Measurements from ENCODE around the gene MAGIX. TPM values are rescaled to one million over a fixed set of nuclear protein-coding genes. Genes with fewer than 3 reads are reported as not detected.
A peak's percentile ranks its signal among the peaks of the same experiment; 100 is the strongest.

The MAGIX gene
- total RNA-seq, 1 donor from 2014 or later, result 2.1 TPM

DNA sequence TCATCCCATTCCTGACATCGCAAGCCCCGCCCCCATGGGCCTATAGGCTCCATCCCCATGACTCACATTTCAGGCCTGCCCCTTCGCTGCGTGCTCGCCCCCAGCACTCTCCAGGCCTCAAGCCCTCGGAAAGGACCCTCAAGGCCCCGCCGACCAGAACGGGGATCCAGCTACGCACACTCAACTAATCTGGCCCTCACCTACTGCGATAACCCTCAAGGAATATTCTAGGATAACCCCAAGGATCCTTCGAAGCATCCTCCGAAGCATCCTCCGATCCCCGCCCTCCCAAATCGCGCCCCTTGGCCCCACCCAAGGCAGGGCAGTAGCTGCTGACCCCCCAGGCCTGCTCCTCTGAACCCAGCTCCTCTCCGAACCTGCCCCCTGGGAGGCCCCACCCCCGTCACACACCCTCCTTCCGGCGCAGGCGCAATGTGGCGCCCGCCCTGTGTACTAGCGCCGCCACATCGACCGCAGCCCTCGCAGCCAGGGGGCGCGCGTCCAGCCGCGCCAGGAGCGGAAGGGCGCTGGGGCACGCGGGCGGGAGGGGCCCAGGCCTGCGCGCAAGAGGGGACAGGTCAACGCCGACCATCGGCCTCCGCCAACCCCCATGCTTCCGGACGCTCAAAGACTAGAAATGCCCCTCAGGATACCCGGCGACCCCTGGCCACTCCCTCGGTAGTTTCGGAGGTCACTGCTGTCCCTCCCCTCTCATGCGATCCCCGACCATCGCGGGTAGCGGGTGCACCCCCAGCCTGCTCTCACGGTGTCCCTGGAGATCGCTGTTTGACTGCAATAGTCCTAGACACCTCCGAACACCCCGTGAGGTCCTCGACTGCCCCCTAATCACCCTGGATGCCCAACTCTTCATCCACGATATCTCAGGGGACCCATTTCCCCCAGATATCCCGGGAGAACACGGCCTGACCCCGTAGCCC is 6.4 kb upstream of the MAGIX start:
- Histone ChIP-seq H3K27me3 (ENCODE audit: control insufficient read depth in 3 of 3, insufficient read depth in 3 of 3, low read length in 3 of 3) (no peaks in the 10 kb centered on the region), H3K9me3 (ENCODE audit: control insufficient read depth in 3 of 3, low read length in 3 of 3) (no peaks in the 10 kb centered on the region), H3K4me3 (ENCODE audit: low read length in 3 of 3) (peak overlapping the region; percentile 72 to 81 (median 79)), H3K4me1 (ENCODE audit: control insufficient read depth in 3 of 3, insufficient read depth in 3 of 3, low read length in 3 of 3) (peaks cover 0 to 9% (median 6%) of the 10 kb centered on the region in 3 donors), H3K36me3 (ENCODE audit: control insufficient read depth in 3 of 3, insufficient read depth in 3 of 3, low read length in 3 of 3) (no peaks in the 10 kb centered on the region), H3K9ac (ENCODE audit: low read depth in 1 of 3, low read length in 3 of 3) (peak overlapping the region; percentile 71 to 87 (median 84)), H3K27ac (ENCODE audit: low read depth, low read length) (peak overlapping the region; percentile 94)

DNA sequence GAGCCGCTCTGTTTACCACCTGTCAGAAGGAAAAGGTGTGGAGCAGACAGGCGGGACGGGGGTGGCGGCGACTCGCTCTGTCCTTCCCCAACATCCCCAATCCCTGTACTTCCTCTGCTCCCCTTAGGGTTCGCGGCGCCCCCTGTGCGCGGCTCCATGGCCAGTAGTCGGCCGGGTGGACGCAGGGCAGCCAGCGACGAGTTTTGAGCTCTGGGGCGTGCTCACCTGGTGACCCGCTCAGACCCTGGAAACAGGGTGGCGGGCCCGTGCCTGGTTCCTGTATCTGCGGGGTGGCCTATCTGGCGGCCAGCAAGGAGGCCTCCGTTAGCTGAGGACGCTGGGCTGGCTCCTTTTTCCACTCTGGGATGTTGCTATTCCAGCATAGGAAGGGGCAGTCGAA is 5.4 kb upstream of the MAGIX start:
- Histone ChIP-seq H3K36me3 (ENCODE audit: control insufficient read depth in 3 of 3, insufficient read depth in 3 of 3, low read length in 3 of 3) (no peaks in the 10 kb centered on the region), H3K9ac (ENCODE audit: low read depth in 1 of 3, low read length in 3 of 3) (no peak overlapping the region), H3K27me3 (ENCODE audit: control insufficient read depth in 3 of 3, insufficient read depth in 3 of 3, low read length in 3 of 3) (no peaks in the 10 kb centered on the region), H3K9me3 (ENCODE audit: control insufficient read depth in 3 of 3, low read length in 3 of 3) (no peaks in the 10 kb centered on the region), H3K27ac (ENCODE audit: low read depth, low read length) (no peak overlapping the region), H3K4me1 (ENCODE audit: control insufficient read depth in 3 of 3, insufficient read depth in 3 of 3, low read length in 3 of 3) (peaks cover 0 to 9% (median 6%) of the 10 kb centered on the region in 3 donors), H3K4me3 (ENCODE audit: low read length in 3 of 3) (no peak overlapping the region)

DNA sequence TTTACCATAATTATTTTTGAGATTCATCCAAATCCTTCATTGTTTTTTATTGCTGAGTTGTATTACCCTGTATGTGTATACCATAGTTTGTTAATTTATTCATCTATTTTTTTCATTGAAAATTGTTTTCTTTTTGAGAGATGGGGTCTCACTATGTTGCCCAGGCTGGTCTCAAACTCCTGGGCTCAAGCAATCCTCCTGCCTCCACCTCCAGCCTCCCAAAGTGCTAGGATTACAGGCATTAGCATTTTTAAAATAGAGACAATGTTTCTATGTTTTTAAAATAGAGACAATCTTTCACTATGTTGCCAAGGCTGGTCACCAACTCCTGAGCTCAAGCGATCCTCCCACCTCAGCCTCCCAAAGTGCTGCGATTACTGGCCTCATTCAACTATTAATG is 1.6 kb upstream of the MAGIX start:
- Histone ChIP-seq H3K9me3 (ENCODE audit: control insufficient read depth in 3 of 3, low read length in 3 of 3) (no peaks in the 10 kb centered on the region), H3K27ac (ENCODE audit: low read depth, low read length) (no peak overlapping the region), H3K4me1 (ENCODE audit: control insufficient read depth in 3 of 3, insufficient read depth in 3 of 3, low read length in 3 of 3) (peaks cover 9 to 13% (median 10%) of the 10 kb centered on the region in 3 donors), H3K36me3 (ENCODE audit: control insufficient read depth in 3 of 3, insufficient read depth in 3 of 3, low read length in 3 of 3) (no peaks in the 10 kb centered on the region), H3K9ac (ENCODE audit: low read depth in 1 of 3, low read length in 3 of 3) (no peak overlapping the region), H3K4me3 (ENCODE audit: low read length in 3 of 3) (no peak overlapping the region), H3K27me3 (ENCODE audit: control insufficient read depth in 3 of 3, insufficient read depth in 3 of 3, low read length in 3 of 3) (no peaks in the 10 kb centered on the region)

DNA sequence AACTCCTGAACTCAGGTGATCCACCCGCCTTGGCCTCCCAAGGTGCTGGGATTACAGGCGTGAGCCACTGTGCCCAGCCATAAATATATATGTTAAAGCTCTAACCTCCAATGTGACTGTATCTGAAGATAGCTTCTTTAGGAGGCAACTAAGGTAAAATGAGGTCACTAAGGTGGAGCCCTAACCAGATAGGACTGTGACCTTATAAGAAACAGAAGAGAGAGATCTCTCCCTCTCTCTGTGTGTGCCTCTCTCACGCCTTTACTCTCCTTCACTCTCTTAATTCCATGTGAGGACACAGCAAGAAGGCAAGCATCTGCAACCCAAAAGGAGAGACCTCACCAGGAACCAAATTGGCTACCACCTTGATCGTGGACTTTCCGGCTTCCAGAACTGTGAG is 926 bp upstream of the MAGIX start:
- no peaks in the 10 kb centered on the region for H3K36me3 ChIP-seq (ENCODE audit: control insufficient read depth in 3 of 3, insufficient read depth in 3 of 3, low read length in 3 of 3)
- H3K4me1 ChIP-seq (ENCODE audit: control insufficient read depth in 3 of 3, insufficient read depth in 3 of 3, low read length in 3 of 3), result peaks cover 8 to 13% (median 10%) of the 10 kb centered on the region in 3 donors
- H3K27me3 ChIP-seq (ENCODE audit: control insufficient read depth in 3 of 3, insufficient read depth in 3 of 3, low read length in 3 of 3), result no peaks in the 10 kb centered on the region
- no peak overlapping the region for H3K4me3 ChIP-seq (ENCODE audit: low read length in 3 of 3)
- no peak overlapping the region for H3K9ac ChIP-seq (ENCODE audit: low read depth in 1 of 3, low read length in 3 of 3)
- no peaks in the 10 kb centered on the region for H3K9me3 ChIP-seq (ENCODE audit: control insufficient read depth in 3 of 3, low read length in 3 of 3)
- no peak overlapping the region for H3K27ac ChIP-seq (ENCODE audit: low read depth, low read length)

DNA sequence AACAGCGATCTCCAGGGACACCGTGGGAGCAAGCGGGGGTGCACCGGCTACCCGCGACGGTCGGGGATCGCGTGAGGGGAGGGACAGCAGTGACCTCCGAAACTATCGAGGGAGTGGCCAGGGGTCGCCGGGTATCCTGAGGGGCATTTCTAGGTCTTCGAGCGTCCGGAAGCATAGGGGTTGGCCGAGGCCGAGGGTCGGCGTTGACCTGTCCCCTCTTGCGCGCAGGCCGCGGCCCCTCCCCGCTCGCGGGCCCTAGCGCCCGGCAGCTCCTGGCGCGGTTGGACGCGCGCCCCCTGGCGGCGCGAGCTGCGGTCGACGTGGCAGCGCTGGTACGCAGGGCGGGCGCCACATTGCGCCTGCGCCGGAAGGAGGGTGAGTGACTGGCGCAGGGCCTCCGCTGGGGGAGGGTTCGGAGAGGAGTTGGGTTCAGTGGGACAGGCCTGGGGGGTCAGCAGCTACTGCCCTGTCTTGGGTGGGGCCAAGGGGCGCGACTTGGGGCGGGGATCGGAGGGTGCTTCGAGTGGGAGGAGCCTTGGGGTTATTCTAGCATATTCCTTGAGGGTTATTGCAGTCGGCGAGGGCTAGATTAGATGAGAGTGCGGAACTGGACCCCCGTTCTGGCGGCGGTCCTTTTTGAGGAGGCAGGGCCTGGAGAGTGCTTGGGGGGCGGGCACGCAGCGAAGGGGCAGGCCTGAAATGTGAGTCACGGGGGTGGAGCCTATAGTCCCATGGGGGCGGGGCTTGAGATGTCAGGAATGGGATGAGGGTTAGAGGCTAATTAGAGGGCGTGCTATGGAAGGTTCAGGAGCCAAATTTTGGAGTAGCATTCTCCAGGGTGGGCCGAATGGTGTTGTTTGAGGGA is 1.2 kb downstream of the MAGIX start:
- no peaks in the 10 kb centered on the region for H3K36me3 ChIP-seq (ENCODE audit: control insufficient read depth in 3 of 3, insufficient read depth in 3 of 3, low read length in 3 of 3)
- H3K27me3 ChIP-seq (ENCODE audit: control insufficient read depth in 3 of 3, insufficient read depth in 3 of 3, low read length in 3 of 3), result no peaks in the 10 kb centered on the region
- peaks cover 16 to 18% (median 18%) of the 10 kb centered on the region in 3 donors for H3K4me1 ChIP-seq (ENCODE audit: control insufficient read depth in 3 of 3, insufficient read depth in 3 of 3, low read length in 3 of 3)
- peak overlapping the region; percentile 64 to 78 (median 68) for H3K9ac ChIP-seq (ENCODE audit: low read depth in 1 of 3, low read length in 3 of 3)
- peak overlapping the region; percentile 54 to 69 (median 59) for H3K4me3 ChIP-seq (ENCODE audit: low read length in 3 of 3)
- no peaks in the 10 kb centered on the region for H3K9me3 ChIP-seq (ENCODE audit: control insufficient read depth in 3 of 3, low read length in 3 of 3)
- peak overlapping the region; percentile 98 for H3K27ac ChIP-seq (ENCODE audit: low read depth, low read length)

DNA sequence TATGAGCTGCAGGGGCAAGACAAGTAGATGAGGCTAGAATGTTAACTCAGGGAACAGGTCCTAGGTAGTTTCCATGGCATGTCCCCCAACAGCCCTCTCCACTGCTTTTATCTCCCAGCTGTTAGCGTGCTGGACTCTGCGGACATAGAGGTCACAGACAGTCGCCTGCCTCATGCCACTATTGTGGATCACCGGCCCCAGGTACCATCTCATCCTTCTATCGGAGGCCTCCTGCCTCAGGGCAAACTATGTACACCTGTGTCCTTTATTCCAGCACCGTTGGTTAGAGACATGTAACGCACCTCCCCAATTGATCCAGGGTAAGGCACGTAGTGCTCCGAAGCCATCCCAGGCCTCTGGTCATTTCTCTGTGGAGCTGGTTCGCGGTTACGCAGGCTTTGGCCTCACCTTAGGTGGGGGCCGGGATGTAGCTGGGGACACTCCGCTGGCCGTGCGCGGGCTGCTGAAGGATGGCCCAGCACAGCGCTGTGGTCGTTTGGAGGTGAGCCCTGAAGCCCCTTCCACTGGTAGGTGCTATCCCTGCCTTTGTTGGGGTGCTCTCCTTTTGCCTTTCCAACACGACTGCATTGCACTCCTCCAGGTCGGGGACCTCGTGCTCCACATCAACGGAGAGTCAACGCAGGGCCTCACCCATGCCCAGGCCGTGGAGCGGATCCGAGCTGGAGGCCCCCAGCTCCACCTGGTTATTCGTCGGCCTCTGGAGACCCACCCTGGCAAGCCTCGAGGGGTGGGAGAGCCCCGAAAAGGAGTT is 2.2 kb downstream of the MAGIX start:
- Histone ChIP-seq H3K27ac (ENCODE audit: low read depth, low read length) (peak overlapping the region; percentile 98), H3K27me3 (ENCODE audit: control insufficient read depth in 3 of 3, insufficient read depth in 3 of 3, low read length in 3 of 3) (no peaks in the 10 kb centered on the region), H3K4me3 (ENCODE audit: low read length in 3 of 3) (peak overlapping the region in 1 of 3 donors; percentile 59), H3K36me3 (ENCODE audit: control insufficient read depth in 3 of 3, insufficient read depth in 3 of 3, low read length in 3 of 3) (no peaks in the 10 kb centered on the region), H3K4me1 (ENCODE audit: control insufficient read depth in 3 of 3, insufficient read depth in 3 of 3, low read length in 3 of 3) (peaks cover 16 to 18% (median 18%) of the 10 kb centered on the region in 3 donors), H3K9me3 (ENCODE audit: control insufficient read depth in 3 of 3, low read length in 3 of 3) (no peaks in the 10 kb centered on the region), H3K9ac (ENCODE audit: low read depth in 1 of 3, low read length in 3 of 3) (no peak overlapping the region)

DNA sequence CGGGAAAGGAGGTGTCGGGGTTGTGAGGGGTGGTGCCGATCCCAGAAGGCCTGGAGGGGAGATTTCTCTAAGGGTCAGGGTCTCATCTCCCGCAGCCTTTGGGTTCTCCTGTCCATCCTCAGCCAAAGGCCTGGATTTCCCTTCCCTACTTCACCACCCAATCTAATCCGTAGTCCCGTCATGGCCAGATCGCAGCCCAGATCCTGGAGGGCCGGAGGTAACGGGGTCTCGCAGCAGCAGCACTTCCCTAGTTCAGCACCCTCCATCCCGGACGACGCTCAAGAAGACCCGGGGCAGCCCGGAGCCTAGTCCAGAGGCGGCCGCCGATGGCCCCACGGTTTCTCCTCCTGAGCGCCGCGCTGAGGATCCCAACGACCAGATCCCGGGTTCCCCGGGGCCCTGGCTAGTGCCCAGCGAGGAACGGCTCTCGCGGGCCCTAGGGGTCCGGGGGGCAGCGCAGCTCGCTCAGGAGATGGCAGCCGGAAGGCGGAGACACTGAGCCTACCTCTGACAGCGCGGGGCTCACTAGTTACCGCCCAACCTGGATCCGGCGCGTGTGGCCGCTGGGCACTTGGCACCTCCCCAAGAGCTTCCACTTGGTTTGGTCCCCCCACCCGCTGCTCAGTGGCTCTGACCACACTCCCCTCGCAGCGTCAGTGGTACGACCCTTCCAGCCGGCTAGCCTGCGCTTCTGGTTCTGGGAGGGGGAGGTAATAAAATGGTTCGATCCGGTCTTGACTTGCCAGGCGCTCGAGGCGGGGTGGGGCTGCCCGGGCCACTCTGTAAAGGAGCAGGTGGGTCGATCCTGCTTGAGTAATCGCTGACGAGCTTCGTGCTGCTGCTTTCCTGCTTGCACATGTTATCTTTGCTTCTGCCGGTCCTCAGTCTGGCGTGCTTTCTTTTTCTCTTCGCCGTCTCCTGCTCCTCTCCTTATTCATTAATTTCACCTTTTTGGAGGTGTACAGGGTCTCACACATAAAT is 3.6 kb downstream of the MAGIX start:
- peak overlapping the region; percentile 98 for H3K27ac ChIP-seq (ENCODE audit: low read depth, low read length)
- peak overlapping the region; percentile 72 to 77 (median 74) for H3K4me3 ChIP-seq (ENCODE audit: low read length in 3 of 3)
- H3K4me1 ChIP-seq (ENCODE audit: control insufficient read depth in 3 of 3, insufficient read depth in 3 of 3, low read length in 3 of 3), result peaks cover 16 to 18% (median 18%) of the 10 kb centered on the region in 3 donors
- H3K27me3 ChIP-seq (ENCODE audit: control insufficient read depth in 3 of 3, insufficient read depth in 3 of 3, low read length in 3 of 3), result no peaks in the 10 kb centered on the region
- H3K36me3 ChIP-seq (ENCODE audit: control insufficient read depth in 3 of 3, insufficient read depth in 3 of 3, low read length in 3 of 3), result no peaks in the 10 kb centered on the region
- no peaks in the 10 kb centered on the region for H3K9me3 ChIP-seq (ENCODE audit: control insufficient read depth in 3 of 3, low read length in 3 of 3)
- H3K9ac ChIP-seq (ENCODE audit: low read depth in 1 of 3, low read length in 3 of 3), result peak overlapping the region; percentile 77 to 89 (median 78)

DNA sequence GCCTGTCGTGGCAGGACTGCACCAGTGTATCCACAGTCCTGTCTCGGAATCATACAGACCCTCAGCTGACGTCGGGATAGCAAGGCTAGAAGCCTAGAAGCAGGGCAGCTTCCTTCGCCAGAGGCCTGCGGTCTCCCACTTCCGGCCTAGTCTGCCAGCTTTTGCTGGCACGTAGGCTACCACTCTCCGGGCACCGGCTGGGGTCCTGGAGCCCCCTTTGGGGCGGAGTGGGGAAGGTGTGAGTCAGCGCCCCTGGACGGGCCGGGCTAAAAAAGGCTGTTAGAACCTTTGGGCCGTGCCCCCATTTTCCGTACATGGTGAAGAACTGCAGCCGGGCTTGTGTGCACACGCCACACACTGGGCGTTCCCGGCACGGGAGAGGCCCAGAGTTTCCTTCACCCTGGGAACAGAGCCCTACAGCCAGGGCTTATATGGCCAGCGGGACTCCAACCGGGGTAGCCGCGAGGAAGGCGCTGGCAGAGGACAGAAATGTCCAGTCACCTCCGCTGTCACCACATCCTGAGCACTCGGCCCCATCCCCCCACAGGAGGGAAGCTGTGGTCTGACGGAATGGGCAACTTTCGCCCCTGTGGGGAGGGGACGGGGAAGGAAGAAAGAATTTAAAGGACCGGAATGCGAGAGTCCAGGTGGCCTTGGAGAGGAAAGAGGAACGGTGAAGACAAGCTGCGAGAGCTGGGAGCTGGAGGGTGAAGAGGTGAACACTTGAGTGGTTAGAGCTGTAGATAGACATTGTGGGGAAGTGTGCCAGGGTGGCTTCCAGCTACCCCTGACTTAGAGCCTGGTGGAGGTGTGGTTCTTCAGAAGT is 4.6 kb downstream of the MAGIX start:
- no peaks in the 10 kb centered on the region for H3K9me3 ChIP-seq (ENCODE audit: control insufficient read depth in 3 of 3, low read length in 3 of 3)
- no peaks in the 10 kb centered on the region for H3K36me3 ChIP-seq (ENCODE audit: control insufficient read depth in 3 of 3, insufficient read depth in 3 of 3, low read length in 3 of 3)
- no peaks in the 10 kb centered on the region for H3K27me3 ChIP-seq (ENCODE audit: control insufficient read depth in 3 of 3, insufficient read depth in 3 of 3, low read length in 3 of 3)
- H3K4me3 ChIP-seq (ENCODE audit: low read length in 3 of 3), result peak overlapping the region; percentile 72 to 77 (median 74)
- peaks cover 16 to 18% (median 18%) of the 10 kb centered on the region in 3 donors for H3K4me1 ChIP-seq (ENCODE audit: control insufficient read depth in 3 of 3, insufficient read depth in 3 of 3, low read length in 3 of 3)
- peak overlapping the region; percentile 77 to 89 (median 78) for H3K9ac ChIP-seq (ENCODE audit: low read depth in 1 of 3, low read length in 3 of 3)
- H3K27ac ChIP-seq (ENCODE audit: low read depth, low read length), result peak overlapping the region; percentile 98

Data from skeletal muscle tissue (tissue), 4 donors.